Measurements from ENCODE around the gene TSPAN3. TPM values are rescaled to one million over a fixed set of nuclear protein-coding genes. Genes with fewer than 3 reads are reported as not detected.

TSPAN3 gene
- 327 and 533 TPM in 2 replicates for total RNA-seq

DNA sequence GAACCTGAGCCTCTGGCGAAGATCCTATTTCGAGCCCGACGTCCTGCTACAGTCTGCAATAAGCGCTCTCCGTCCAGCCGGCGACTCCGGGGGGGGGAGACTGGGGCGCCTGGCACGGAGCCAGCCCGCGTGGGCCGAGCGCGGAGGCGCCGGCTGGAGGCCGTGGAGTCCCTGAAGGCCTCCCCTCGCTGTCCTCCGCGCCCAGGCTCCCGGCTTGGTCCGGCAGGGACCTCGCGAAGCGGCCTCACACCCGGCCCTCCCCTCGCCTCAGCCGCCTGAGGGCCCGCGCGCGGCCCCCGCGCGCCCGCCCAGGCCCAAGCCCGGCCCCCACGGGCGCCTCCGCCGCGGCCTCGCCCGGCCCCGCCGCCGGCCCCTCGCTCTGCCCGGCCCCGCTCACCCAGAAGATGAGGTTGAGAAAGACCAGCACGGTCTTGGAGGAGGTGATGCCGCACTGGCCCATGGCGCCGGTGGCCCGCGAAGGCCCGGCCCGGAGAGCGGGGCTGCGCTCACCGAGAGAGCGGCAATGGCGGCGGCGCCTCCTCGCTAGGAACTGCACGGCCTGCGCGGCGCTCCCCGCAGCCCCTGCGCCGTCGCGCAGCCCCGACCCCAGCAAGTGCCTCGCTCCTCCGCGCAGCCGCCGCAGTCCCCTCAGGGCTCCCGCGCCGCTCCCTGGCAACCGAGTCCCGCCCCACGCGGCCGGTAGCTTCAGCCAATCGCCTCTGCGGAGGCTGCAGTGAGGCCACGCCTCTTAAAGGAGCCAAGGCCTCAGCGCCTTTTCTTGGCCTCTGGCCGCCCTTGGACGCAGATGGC lies at the start of gene TSPAN3:
Gene TSPAN3, minus strand, starts transcription at position 615 of the 810 bp plus-strand sequence. Its CDS starts 155 bp downstream, at position 460.
- DNase-seq (ENCODE audit: low read depth) = peak; percentile 69

DNA sequence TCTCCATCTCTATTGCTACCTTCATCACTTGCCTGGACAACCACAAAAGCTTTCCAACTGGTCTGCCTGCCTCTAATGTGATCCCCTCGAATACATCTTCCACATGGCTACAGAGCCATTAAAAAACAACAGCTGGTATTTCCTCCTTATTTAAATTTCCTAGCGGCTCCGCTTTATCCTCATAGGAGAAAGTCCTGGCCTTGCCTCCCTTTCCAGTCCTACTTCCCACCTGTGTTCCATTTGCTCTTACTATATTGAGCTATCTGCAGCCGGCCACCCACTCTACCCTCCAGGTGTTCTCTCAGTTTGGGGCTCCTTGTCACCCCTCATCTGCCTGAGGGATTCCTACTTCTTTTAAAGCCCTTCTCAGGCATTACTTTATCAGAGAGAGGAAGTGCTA lies 49.7 kb upstream of the TSPAN3 start:
- no peak for DNase-seq (ENCODE audit: low read depth)

DNA sequence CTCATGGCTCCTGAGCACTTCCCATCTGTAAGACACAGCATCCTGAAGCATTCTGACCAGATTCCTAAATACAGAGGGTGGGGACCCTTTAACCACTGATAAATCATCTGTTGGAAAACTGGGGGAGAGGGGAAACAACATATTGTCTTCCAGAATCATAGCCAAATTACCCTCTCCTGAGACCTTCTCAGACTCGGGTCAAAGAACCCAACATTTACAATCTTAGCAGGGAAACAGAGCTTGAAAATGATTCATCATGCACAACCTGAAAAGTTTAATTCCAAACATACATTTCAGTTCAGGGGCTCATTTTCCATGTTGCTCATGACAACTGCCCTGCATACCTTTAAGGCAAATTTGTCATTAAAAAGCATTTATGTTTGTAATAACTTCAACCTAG lies 48.5 kb upstream of the TSPAN3 start:
- peak; percentile 7 for DNase-seq (ENCODE audit: low read depth)

DNA sequence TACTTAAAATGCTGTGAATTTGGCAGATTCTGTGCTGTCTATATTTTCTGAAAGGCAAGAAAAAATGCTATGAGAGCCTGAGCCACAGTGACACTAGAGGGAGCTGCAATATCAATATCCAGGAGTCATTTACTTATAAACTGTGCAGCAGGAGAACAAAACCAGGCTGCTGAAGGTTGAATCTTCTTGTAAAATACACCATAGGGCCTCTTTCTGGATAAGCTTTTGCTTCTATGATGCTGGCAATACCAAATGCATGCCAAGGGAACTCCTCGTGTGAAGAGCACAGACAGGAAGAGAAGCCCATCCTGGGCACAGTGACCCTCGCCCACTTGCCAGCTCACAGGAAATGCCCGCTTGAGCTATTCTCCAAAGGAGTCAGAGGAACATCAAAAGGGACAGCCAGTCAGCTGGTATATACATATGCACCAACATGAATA lies 48.0 kb upstream of the TSPAN3 start:
- peak; percentile 75 for DNase-seq (ENCODE audit: low read depth)

DNA sequence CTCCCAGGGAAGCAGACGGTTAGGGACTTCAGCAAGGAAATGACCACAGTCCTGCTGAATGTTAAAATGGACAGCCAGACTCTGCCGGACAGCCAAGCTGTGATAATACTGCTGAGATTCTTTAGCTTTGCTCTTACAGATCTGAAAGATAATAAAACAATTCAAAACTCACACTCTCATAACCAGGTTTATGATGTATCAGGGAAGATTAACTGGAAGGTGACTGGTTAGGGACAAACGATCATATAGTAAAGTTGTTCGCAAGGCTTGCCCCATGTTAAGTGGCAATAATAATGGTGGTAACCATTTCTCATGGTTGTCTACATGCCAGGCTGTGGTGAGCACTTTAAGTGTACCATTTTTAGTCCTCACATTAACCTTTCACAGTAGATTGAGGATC lies 44.3 kb upstream of the TSPAN3 start:
- DNase-seq (ENCODE audit: low read depth) = no peak

DNA sequence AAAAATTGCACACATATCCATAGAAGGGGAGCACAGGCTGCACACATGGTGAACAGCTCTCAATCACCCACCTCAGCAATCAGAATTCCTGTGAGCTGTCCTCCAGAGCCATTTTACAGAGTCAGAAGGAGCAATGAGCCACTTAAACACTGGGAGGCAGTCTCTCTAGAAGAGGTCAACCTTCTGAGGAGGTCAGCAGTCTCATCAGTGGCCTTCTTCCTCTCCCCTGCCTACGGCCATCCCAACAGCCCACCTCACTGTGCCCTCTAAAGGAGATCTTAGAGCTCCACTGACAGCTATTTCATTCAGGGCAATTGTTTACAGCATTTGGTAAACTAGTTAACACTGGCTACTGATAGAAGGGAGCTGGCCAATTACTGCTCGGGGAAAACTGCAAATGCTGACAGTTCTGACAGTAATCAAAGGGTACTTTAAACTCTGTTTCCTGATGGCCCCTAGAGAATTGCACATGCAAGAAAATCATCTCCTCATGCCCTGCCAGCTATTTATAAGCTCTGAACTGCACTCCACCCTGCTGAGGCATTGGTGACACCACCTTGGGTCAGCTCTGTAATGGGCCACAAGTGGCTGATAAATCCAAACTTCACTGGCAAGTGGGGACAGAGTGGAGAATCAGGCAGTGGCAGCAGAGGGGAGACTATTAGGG lies 42.1 kb upstream of the TSPAN3 start:
- no peak for DNase-seq (ENCODE audit: low read depth)

DNA sequence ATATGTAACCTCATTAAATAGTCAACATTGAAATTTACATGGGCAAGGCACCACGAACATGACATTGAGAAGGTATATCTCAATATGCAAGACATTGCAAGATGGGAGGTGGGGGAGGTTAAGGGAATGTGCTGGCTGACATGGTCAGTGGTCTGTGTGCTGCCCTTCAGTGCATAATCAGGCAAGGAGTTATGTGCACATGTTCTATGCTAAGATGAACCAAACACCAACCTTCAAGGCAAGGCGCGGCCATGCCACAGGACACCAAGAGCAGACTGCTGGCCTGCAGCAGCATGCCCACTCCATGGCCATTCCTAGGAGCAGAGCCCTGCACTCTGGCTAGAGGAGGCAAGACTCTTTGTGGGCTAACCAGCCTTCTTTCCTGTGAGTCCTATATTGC lies 40.9 kb upstream of the TSPAN3 start:
- DNase-seq (ENCODE audit: low read depth) = no peak

DNA sequence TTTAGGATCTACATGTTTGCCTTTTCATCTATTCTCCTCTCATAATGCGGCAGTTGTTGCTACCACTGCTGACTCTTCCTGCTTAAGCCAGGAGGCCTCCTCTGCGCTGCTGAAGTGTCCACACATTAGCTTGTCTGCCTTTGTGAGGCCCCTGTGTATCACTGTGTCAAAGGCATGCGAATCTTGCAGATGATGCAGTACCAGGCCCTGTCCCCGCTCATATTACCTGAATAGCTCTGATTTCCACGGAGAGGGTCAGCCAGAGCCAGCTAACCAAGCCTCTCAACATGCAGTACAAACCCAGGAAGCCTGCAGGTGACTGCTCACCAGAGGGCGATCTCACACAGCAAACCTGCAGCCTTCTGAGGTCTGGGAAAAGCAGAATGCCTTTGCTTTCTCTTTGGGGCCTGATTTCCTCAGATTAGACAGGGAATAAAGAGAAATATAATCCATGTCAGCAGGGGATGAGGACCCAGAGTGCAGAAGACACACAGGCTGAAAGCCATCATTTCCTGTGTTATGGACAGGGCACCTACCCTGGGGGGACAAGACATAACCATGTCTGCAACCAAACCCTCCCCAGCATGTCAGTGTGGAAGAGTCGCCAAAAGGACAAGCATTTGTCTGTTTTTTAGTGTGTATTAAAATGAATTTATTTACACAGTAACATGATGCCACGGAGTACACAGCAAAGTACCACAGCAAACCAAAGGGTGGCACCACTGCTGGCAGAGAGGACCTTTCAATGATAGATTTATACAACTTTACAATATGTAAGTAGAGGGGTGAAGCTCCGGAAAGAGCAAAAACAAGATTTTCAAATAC lies 36.8 kb upstream of the TSPAN3 start:
- DNase-seq (ENCODE audit: low read depth) = peak; percentile 45

DNA sequence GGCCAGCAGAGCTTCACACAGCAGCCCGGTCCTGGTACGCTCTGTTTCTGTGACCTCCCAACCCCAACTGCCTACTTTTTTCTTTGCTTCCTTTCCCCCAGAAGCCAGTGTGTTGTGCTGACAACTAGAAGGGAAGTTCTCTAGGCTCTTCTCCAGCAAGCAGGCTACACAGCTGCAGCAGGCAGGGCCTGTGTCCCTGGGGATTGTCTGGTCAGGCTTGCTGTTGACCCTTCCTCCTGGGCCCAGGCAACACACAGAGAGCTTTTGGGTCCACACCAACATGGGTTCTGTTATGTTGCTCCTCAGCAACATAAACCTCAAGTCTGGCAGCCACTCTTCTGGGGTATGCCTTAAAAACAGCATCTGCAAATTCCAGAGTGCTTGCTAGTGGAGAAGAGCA lies 36.2 kb upstream of the TSPAN3 start:
- DNase-seq (ENCODE audit: low read depth) = no peak

DNA sequence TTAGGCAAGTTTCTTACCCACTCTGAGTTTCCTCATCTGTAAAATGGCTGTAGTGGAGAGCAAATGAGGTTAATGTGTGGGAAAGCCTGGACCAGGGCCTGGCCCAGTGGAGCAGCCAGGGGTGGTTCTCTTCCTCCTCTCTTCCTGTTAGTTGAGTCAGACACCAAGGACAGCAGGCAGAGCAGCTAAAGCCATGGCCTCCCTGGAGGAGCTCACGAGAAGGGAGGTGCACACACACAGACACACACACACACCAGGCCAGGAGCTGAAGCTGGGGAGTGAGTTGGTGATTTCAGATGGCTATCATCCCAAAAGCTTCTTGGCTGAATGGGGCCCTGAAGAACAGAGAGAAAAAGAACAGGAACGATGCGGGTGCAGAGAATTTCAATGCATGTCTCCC lies 33.2 kb upstream of the TSPAN3 start:
- no peak for DNase-seq (ENCODE audit: low read depth)

DNA sequence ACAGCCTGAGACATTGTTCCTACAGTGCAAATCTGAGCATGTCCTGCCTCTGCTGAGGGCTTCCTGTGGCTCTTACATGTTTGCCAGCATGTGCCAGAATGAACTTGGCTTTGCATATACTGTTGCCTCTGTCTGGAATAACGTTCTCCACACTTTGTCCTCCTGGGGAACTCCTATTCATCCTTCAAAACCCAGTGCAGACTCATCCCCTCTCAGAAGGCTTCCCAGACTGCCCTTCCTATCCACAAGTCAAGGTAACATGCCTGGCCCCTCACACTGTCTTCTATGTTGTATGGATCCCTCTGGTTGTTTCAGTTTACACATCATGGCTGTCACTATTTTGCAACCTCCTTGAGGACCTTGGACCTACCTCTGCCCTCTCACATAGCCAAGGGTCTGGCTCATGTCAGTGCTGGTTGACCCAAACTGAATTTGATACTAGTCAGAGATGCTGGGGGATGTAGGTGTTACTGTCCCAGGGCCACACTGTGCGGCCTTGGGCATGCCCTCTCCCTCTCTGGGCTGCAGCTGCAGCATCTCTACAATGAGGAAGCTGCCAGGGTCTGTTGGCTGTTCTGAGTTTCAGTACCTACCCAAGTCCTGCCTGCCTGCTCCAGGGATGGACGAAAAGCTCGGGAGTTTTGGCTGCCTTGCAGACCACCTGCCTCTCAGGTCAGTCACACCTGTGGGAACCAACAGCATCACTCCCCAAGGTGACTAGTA lies 29.0 kb upstream of the TSPAN3 start:
- DNase-seq (ENCODE audit: low read depth) = no peak

DNA sequence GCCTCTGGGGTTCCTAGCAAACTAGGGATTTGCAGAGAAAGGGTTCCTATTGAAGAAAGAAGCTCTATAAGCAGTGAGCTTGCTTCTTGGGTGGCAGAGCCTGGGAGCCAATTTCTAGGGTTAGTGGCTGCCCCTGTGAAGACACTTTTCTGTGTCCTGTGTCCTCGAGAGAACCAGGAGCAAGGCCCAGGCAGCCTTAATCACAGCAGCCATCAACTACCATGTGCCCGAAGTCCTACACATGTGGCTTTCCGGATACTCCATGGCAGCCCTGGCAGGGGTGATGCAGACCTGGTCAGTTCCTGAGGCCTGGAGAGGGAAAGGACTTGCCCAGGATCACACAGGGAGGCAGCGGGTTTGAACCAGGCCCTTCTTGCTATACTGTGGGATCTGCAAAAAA lies 27.7 kb upstream of the TSPAN3 start:
- DNase-seq (ENCODE audit: low read depth) = no peak

DNA sequence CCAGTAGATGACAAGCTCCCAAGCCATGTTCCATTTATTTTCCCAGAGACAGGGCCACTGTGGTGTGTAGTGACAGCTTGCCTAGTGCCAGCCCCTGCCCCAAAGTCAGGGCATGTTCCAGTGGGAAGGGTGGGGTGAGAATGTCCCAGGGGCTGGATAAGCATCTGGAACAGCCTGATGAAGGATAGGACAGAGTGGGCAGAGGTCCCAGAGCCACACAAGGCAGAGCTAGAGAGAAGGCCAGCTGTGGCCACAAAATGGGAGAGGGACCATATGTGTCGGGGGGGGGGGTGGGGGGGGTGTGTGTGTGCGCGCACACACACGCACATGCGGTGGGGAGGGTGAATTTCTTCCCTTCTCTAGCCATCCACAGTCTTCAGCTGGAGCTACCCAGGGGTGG lies 27.0 kb upstream of the TSPAN3 start:
- DNase-seq (ENCODE audit: low read depth) = no peak

DNA sequence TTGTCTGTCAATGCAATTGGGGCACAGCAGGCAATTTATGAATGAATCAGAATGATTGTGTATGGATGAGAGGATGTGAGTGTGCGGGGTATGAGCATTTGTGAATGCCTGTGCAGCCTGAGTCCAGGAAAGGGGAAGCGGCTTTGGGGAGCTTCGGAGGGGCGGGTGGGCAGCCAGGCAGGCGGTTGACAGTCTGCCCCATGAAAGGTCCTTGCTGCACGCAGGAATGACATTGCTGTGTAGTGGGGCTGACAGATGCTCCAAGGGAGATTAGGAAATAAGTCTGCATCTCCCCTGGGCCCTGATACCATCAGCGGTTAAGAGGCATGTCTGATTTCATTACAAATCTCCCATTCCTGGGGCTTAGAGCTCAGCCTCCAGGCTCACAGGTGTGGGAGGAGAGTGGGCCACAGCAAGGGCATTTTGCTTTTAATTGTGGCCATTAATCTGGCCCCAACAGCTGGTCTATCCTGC lies 26.4 kb upstream of the TSPAN3 start:
- DNase-seq (ENCODE audit: low read depth) = no peak

DNA sequence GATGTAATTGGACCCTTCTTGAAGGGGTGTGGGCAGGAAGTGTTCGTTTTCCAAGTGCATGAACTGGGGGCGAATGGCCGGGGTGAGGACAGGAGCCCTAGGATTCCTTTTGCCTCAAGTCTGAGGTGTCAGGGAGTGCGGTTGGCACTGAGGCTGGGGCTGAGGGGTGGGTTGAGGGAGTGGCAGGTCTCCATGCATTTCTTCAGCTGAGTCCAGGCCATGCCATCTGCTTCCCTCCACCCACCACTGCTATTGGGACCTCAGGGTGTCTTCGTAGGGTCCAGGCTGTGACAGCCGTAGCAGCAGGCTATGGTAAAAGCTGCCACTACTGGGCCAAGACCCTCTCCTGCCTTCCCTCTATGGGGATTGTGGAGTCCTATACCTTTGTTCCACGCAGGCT lies 25.6 kb upstream of the TSPAN3 start:
- no peak for DNase-seq (ENCODE audit: low read depth)

DNA sequence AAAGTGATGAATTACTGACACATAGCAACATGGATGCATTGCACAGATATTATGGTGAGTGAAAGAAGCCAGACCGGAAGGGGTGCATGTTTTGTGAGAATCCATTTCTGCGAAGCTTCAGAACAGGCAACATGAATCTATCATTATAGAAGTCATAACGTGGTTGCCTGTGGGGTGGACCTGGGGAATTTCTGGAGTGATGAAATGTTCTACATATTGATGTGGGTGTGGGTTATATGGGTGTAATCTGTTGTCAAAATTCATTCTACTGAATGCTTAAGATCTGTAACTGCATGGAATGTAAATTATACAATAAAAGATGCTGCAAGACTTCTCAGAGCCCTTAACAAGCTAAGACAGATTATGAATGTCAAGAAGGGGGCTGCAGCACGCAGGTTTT lies 25.2 kb upstream of the TSPAN3 start:
- no peak for DNase-seq (ENCODE audit: low read depth)

DNA sequence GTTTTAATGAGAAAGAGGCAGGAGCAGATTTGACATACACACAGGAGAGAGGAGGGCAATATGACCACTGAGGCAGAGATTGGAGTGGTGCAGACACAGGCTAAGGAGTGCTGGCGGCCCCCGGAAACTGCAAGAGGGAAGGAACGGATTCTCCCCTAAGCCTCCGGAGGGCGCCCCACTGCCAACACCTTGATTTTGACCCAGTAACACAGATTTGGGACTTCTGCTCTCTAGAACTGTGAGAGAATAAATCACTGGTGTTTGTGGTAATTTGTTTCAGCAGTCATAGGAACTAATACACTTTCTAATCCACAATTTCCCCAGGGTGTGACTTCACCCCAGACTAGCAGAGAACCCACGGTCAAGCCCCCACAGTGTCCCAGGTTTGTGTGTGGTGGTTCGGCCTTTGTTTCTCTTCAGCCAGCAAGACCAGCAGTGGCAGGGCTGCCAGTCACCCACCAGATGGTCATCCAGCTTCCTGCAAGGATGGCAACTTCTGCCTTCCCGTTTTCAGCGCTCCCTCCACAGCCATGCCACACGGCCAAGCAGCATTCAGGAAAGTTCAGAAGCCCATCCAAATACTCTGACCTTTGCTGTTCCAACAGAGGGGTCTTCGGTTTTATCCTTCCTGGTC lies 23.6 kb upstream of the TSPAN3 start:
- DNase-seq (ENCODE audit: low read depth) = no peak

DNA sequence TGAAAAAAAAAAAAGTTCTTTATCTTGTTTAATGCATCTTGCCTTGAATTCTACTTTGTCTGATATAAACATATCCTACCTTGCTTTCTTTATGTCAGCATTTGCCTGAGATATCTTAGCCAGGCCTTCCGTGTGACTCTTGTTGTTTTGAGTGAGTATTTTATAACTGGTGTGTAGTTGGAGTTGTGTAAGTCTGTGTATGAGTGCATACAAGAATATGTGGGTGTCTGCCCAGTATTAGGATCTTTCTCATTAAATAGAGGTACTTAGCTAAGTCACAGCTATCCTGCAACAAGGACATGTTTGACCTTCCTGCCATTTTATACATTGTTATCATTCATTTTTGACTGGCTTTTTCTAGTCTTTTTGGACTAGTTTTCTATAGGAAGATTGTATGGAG lies 22.5 kb upstream of the TSPAN3 start:
- DNase-seq (ENCODE audit: low read depth) = no peak

DNA sequence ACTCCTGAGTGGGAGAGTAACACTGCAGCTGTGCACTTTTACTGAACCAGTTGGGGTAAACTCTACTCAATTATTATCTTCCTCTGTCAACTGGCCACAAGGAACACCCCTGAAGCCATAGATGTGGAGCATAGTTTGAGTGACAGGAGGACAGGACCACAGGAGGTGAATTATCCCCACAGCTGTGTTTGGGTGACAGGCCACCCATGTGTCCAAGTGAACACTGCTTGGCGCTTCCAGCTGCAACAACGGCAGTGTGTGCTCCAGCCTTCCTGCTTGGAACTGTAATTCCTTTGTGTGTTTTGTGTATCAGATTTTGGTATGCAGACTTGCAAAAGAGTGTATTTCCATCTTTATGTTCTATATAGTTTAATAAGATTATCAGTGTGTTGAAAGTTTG lies 20.2 kb upstream of the TSPAN3 start:
- DNase-seq (ENCODE audit: low read depth) = no peak

DNA sequence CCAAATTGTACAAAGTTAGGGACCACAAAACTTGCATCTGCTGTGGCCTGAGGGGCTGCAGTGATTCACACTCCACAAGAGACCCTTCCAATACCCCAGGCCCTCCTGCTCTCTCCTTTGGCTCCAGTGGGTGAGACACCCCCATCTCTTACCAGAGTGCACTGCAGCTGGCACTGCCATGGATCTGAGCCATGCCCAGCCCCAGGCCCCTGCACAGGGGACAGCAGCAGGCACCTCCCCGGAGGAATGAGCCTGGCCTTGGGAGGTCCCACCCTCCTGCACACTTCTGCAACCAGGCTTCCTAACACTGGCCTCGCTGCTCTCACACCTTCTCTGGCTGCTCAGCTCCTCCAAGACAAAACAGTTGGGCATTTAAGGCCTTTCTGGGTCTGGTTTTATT lies 16.3 kb upstream of the TSPAN3 start:
- no peak for DNase-seq (ENCODE audit: low read depth)

DNA sequence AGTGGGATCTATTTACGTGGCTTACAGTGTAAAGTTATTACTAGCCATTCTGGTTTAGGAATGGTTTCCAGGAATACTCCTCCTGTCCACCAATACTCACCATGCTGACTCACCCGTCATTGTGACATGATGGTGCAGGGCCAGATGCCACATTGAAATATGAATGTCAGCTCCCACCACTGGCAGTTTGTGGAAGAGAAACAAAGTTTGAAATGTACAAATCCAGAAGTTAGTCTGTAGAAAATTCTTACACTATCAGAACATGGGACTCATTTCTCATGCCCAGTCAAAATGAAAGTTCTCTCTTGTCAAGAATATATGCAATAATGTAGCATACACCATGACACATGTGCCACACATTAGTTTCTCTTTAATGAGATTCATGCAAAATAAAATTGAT lies 14.4 kb upstream of the TSPAN3 start:
- DNase-seq (ENCODE audit: low read depth) = no peak

Measured in renal cortical epithelial cell (primary cell).